Measurements from ENCODE around the gene ZNF385D. TPM values are rescaled to one million over a fixed set of nuclear protein-coding genes. Genes with fewer than 3 reads are reported as not detected.
"Not testable (repeated sequence)": the region's sequence is repeated elsewhere in the genome, so short reads cannot be mapped to it uniquely, and the experiment has no call there.

The ZNF385D gene
- total RNA-seq, 1 donor from 2014 or later = 25.8 TPM

DNA sequence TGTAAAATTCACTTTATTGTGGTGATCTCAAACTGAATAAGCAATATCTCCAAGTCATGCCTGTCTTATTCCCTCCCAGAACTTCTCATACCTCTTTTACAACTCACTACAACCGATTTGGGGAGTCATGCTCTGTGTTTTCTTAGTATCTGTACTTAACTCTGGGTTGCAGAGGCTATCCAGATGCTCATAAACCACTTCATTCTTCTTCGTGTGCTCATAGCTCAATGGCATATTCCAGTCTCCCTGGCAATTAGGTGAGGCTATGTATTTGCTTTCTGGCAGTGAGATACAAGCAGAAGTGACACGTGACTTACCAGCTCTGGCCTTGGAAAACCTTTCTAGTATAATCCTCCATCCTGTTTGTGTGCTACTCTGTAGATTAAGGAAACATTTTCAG, 360.9 kb downstream of the ZNF385D start:
- no peak for DNase-seq (ENCODE audit: low spot score)

DNA sequence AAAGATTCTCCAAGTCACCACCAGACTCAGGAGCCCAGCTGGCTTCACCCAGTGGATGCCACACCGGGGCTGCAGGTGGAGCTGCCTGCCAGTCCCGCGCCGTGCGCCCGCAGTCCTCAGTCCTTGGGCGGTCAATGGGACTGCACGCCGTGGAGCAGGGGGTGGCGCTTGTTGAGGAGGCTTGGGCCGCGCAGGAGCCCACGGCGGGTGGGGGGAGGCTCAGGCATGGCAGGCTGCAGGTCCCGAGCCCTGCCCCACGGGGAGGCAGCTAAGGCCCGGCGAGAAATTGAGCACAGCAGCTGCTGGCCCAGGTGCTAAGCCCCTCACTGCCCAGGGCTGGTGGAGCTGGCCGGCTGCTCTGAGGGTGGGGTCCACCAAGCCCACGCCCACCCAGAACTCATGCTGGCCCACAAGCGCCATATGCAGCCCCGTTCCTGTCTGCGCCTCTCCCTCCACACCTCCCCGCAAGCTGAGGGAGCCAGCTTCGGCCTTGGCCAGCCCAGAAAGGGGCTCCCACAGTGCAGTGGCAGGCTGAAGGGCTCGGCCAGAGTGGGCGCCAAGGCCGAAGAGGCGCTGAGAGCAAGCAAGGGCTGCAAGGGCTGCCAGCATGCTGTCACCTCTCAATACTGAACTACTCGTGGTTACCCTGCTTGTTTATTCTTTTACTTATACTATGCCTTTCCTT, 363.7 kb downstream of the ZNF385D start:
- DNase-seq (ENCODE audit: low spot score) = not testable (repeated sequence)

DNA sequence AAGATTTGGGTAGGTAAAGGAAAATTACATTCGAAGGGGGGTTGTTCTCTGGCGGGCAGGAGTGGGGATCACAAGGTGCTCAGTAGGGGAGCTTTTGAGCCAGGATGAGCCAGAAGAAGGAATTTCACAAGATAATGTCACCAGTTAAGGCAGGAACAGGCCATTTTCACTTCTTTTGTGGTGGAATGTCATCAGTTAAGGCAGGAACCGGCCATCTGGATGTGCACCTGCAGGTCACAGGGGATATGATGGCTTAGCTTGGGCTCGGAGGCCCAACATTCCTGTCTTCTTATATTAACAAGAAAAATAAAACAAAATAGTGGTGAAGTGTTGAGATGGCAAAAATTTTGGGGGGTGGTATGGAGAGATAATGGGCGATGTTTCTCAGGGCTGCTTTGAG, 373.0 kb downstream of the ZNF385D start:
- DNase-seq (ENCODE audit: low spot score) = not testable (repeated sequence)

DNA sequence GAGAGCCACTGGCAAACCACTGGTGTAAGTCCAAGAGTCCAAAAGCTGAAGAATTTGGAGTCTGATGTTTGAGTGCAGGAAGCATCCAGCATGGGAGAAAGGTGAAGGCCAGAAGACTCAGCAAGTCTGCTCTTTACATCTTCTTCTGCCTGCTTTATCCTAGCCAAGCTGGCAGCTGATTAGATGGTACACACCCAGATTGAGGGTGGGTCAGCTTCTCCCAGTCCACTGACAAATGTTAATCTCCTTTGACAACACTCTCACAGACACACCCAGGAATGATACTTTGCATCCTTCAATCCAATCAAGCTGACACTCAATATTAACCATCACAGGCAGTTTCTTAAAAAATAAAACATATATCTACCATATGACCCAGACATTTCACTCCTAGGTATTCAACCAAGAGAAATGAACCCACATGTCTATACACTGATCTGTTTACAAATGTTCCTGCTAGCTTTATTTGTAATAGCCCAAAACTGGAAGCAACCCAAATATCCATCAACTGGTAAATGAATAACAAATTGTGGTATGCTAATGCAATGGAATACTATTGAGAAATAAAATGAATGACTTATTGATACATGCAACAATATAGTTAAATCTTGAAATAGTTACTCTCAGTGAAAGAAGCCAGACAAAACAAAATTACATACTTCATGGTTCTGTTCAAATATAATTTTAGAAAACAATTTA, 373.8 kb downstream of the ZNF385D start:
- no peak for DNase-seq (ENCODE audit: low spot score)

DNA sequence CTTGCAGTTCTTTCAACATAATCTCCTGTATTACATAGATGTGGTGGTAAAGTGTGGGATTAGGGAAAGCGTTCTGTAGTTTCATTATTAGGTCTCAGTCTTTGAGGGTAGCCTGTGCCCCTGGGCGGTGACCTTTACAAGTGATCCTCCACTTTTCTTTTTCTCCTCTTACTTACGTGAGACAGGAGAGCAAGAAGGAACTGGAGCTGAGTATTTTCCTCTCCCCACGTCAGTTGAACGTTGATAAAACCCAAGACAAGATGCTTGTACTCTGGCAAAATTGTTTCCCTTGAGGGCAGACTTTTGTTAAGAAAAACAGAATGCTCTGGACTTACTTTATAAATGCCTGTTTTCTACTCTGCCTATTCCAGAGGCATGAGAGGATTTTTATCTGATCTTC, 378.7 kb downstream of the ZNF385D start:
- no peak for DNase-seq (ENCODE audit: low spot score)
